IPS-NIHi11 (cell line): ENCODE data around the gene CLEC4F.
"Not testable (repeated sequence)": the region's sequence is repeated elsewhere in the genome, so short reads cannot be mapped to it uniquely, and the experiment has no call there.

Experiments used
- DNase-seq: peaks from one replicate; pipeline ENCODE4 v3.0.0; 2012; ENCODE audit warnings: mixed read lengths, low spot score

Gene CLEC4F

GRCh38 chr2:70826696-70827350 lies 6.4 kb upstream of the CLEC4F start:
- no peak for DNase-seq

GRCh38 chr2:70823249-70823648 lies 2.9 kb upstream of the CLEC4F start:
- DNase-seq: no peak

- no peak for DNase-seq
Observed at GRCh38 chr2:70822843-70823242, 2.4 kb upstream of the CLEC4F start.

- DNase-seq: no peak
Observed at GRCh38 chr2:70817284-70817954, 3.0 kb downstream of the CLEC4F start.

GRCh38 chr2:70816726-70817125 lies 3.7 kb downstream of the CLEC4F start:
- DNase-seq: no peak

GRCh38 chr2:70808983-70809958 lies 11.1 kb downstream of the CLEC4F start:
- no peak for DNase-seq

- no peak for DNase-seq
Observed at GRCh38 chr2:70807828-70808118, 12.6 kb downstream of the CLEC4F start.

- DNase-seq: no peak
Observed at GRCh38 chr2:70807102-70807827, 13.1 kb downstream of the CLEC4F start.

GRCh38 chr2:70806620-70807019 lies 13.8 kb downstream of the CLEC4F start:
- DNase-seq: no peak

- DNase-seq: no peak
Observed at GRCh38 chr2:70806013-70806412, 14.4 kb downstream of the CLEC4F start.

GRCh38 chr2:70801607-70802263 lies 18.7 kb downstream of the CLEC4F start:
- no peak for DNase-seq

GRCh38 chr2:70799706-70800105 lies 20.7 kb downstream of the CLEC4F start:
- DNase-seq: no peak

- DNase-seq: not testable (repeated sequence)
Observed at GRCh38 chr2:70797996-70798395, 22.4 kb downstream of the CLEC4F start.

GRCh38 chr2:70797506-70797905 lies 22.9 kb downstream of the CLEC4F start:
- no peak for DNase-seq

GRCh38 chr2:70796262-70796661 lies 24.1 kb downstream of the CLEC4F start:
- DNase-seq: no peak

- DNase-seq: no peak
Observed at GRCh38 chr2:70795164-70795995, 25.0 kb downstream of the CLEC4F start.

GRCh38 chr2:70793450-70793849 lies 26.9 kb downstream of the CLEC4F start:
- no peak for DNase-seq

GRCh38 chr2:70790136-70790828 lies 30.1 kb downstream of the CLEC4F start, which contains the start of gene FIGLA:
Gene FIGLA (minus strand): TSS chr2:70790643. CDS start chr2:70790638, 5 bp downstream.
- DNase-seq: peak; percentile 68

- DNase-seq: peak; percentile 82
Observed at GRCh38 chr2:70789304-70790135, 30.9 kb downstream of the CLEC4F start.
